ENCODE measurements around the gene NCKAP5.

Gene NCKAP5

GRCh38 chr2:133333181-133333580 lies 235.1 kb downstream of the NCKAP5 start:
- DNase-seq (ENCODE audit: low read depth): no peak

- DNase-seq (ENCODE audit: low read depth): no peak
Observed at GRCh38 chr2:133331436-133331835, 236.8 kb downstream of the NCKAP5 start.

- peak; percentile 71 for DNase-seq (ENCODE audit: low read depth)
Observed at GRCh38 chr2:133326652-133327397, 241.4 kb downstream of the NCKAP5 start.

GRCh38 chr2:133324150-133324561 lies 244.1 kb downstream of the NCKAP5 start:
- DNase-seq (ENCODE audit: low read depth): peak; percentile 55

GRCh38 chr2:133322909-133323308 lies 245.4 kb downstream of the NCKAP5 start:
- DNase-seq (ENCODE audit: low read depth): no peak

- no peak for DNase-seq (ENCODE audit: low read depth)
Observed at GRCh38 chr2:133317178-133317577, 251.1 kb downstream of the NCKAP5 start.

- no peak for DNase-seq (ENCODE audit: low read depth)
Observed at GRCh38 chr2:133316557-133316956, 251.7 kb downstream of the NCKAP5 start.

- DNase-seq (ENCODE audit: low read depth): no peak
Observed at GRCh38 chr2:133315280-133315679, 253.0 kb downstream of the NCKAP5 start.

GRCh38 chr2:133314795-133315194 lies 253.5 kb downstream of the NCKAP5 start:
- no peak for DNase-seq (ENCODE audit: low read depth)

GRCh38 chr2:133312038-133312729 lies 256.1 kb downstream of the NCKAP5 start:
- no peak for DNase-seq (ENCODE audit: low read depth)

GRCh38 chr2:133306236-133306635 lies 262.0 kb downstream of the NCKAP5 start:
- DNase-seq (ENCODE audit: low read depth): no peak

- no peak for DNase-seq (ENCODE audit: low read depth)
Observed at GRCh38 chr2:133304344-133304743, 263.9 kb downstream of the NCKAP5 start.

GRCh38 chr2:133303150-133303549 lies 265.1 kb downstream of the NCKAP5 start:
- peak; percentile 33 for DNase-seq (ENCODE audit: low read depth)

- peak; percentile 17 for DNase-seq (ENCODE audit: low read depth)
Observed at GRCh38 chr2:133296401-133296800, 271.9 kb downstream of the NCKAP5 start.

- peak; percentile 14 for DNase-seq (ENCODE audit: low read depth)
Observed at GRCh38 chr2:133293544-133294353, 274.5 kb downstream of the NCKAP5 start.

GRCh38 chr2:133292259-133292658 lies 276.0 kb downstream of the NCKAP5 start:
- DNase-seq (ENCODE audit: low read depth): no peak

GRCh38 chr2:133287709-133288108 lies 280.6 kb downstream of the NCKAP5 start:
- peak; percentile 58 for DNase-seq (ENCODE audit: low read depth)

- DNase-seq (ENCODE audit: low read depth): peak; percentile 49
Observed at GRCh38 chr2:133286326-133286922, 281.8 kb downstream of the NCKAP5 start.

GRCh38 chr2:133273031-133273430 lies 295.2 kb downstream of the NCKAP5 start:
- DNase-seq (ENCODE audit: low read depth): no peak

GRCh38 chr2:133271105-133271504 lies 297.2 kb downstream of the NCKAP5 start:
- DNase-seq (ENCODE audit: low read depth): no peak

GRCh38 chr2:133270550-133270949 lies 297.7 kb downstream of the NCKAP5 start:
- no peak for DNase-seq (ENCODE audit: low read depth)

GRCh38 chr2:133266926-133267590 lies 301.2 kb downstream of the NCKAP5 start:
- no peak for DNase-seq (ENCODE audit: low read depth)

Measured in fibroblast of gingiva (primary cell).